Neuronal stem cell (in vitro differentiated cells): Measurements from ENCODE around the gene DMGDH.
A peak's percentile ranks its signal among the peaks of the same experiment; 100 is the strongest.

Experiments used
- DNase-seq: peaks from one replicate; pipeline ENCODE4 v3.0.0-alpha.2; 2013; ENCODE audit warnings: low spot score
- H2AFZ ChIP-seq: one replicate; pipeline ENCODE4 v1.6.1; 2013; ENCODE audit warnings: mild to moderate bottlenecking, low read length, inconsistent platforms
- H2AK5ac ChIP-seq: 2 replicates; pipeline ENCODE4 v1.6.1; 2013; ENCODE audit warnings: low read depth, mild to moderate bottlenecking, inconsistent platforms, low read length, moderate library complexity, mixed read lengths
- H2BK120ac ChIP-seq: 2 replicates; pipeline ENCODE4 v1.6.1; 2013; ENCODE audit warnings: low read depth, mild to moderate bottlenecking, inconsistent platforms, low read length, moderate library complexity, mixed read lengths
- H2BK12ac ChIP-seq: one replicate; pipeline ENCODE4 v1.6.1; 2013; ENCODE audit warnings: low read length, inconsistent platforms
- H2BK15ac ChIP-seq: 2 replicates; pipeline ENCODE4 v1.6.1; 2013; ENCODE audit warnings: mild to moderate bottlenecking, low read length, inconsistent platforms, mixed read lengths
- H2BK5ac ChIP-seq: one replicate; pipeline ENCODE4 v1.6.1; 2013; ENCODE audit warnings: inconsistent platforms, mild to moderate bottlenecking, low read length, moderate library complexity
- H3K14ac ChIP-seq: one replicate; pipeline ENCODE4 v1.6.1; 2013; ENCODE audit warnings: low read length, inconsistent platforms
- H3K18ac ChIP-seq: 2 replicates; pipeline ENCODE4 v1.6.1; 2013; ENCODE audit warnings: low read length, inconsistent platforms
- H3K23ac ChIP-seq: 2 replicates; pipeline ENCODE4 v1.6.1; 2013; ENCODE audit warnings: low read depth, mild to moderate bottlenecking, mixed read lengths, low read length, inconsistent platforms; ENCODE audit not compliant: poor library complexity
- H3K27ac ChIP-seq: replicated peaks from 3 replicates; pipeline ENCODE4 v1.5.1; 2013; ENCODE audit warnings: low read length, inconsistent platforms
- H3K27me3 ChIP-seq, 3 experiments: 2 replicates each; pipeline ENCODE4 v1.6.1; 2013; ENCODE audit warnings: low read length in 3 of 3, mild to moderate bottlenecking in 2 of 3, inconsistent platforms in 1 of 3, low read depth in 1 of 3, mixed read lengths in 1 of 3, moderate library complexity in 1 of 3; ENCODE audit not compliant: control insufficient read depth in 3 of 3, insufficient read depth in 3 of 3
- H3K36me3 ChIP-seq, 2 donors: replicated peaks in 1 of 2; 2 replicates each; pipeline ENCODE4 v1.6.1; 2013; ENCODE audit warnings: low read length in 2 of 2; ENCODE audit not compliant: control insufficient read depth in 2 of 2, insufficient read depth in 2 of 2
- H3K4ac ChIP-seq: 2 replicates; pipeline ENCODE4 v1.6.1; 2013; ENCODE audit warnings: inconsistent platforms, mild to moderate bottlenecking, low read length, moderate library complexity
- H3K4me1 ChIP-seq, 2 donors: 1 replicate in 1 of 2; 2 replicates in 1 of 2; pipeline ENCODE4 v1.6.1; 2013; ENCODE audit warnings: low read length in 2 of 2, low read depth in 1 of 2; ENCODE audit not compliant: control insufficient read depth in 2 of 2, insufficient read depth in 1 of 2
- H3K4me2 ChIP-seq: one replicate; pipeline ENCODE4 v1.6.1; 2013; ENCODE audit warnings: mild to moderate bottlenecking, low read length, inconsistent platforms; ENCODE audit not compliant: insufficient read depth, poor library complexity, severe bottlenecking
- H3K4me3 ChIP-seq, 2 donors: 2 replicates each; pipeline ENCODE4 v1.5.1; 2013; ENCODE audit warnings: low read length in 2 of 2, mild to moderate bottlenecking in 2 of 2, inconsistent platforms in 1 of 2, moderate library complexity in 1 of 2
- H3K79me1 ChIP-seq: one replicate; pipeline ENCODE4 v1.6.1; 2013; ENCODE audit warnings: low read depth, mild to moderate bottlenecking, inconsistent platforms, low read length, moderate library complexity
- H3K9ac ChIP-seq: one replicate; pipeline ENCODE4 v1.6.1; 2013; ENCODE audit warnings: mild to moderate bottlenecking, low read depth, low read length, inconsistent platforms; ENCODE audit not compliant: poor library complexity
- H3K9me3 ChIP-seq, 2 donors: replicated peaks in 1 of 2; 2 replicates each; pipeline versions ENCODE3 to v1.6.1; 2013; ENCODE audit warnings: low read length in 2 of 2, mild to moderate bottlenecking in 2 of 2, inconsistent platforms in 1 of 2, low read depth in 1 of 2, mixed read lengths in 1 of 2, moderate library complexity in 1 of 2; ENCODE audit not compliant: control insufficient read depth in 2 of 2, insufficient read depth in 1 of 2
- H4K8ac ChIP-seq: one replicate; pipeline ENCODE4 v1.6.1; 2013; ENCODE audit warnings: low read depth, mild to moderate bottlenecking, inconsistent platforms, low read length, moderate library complexity
- H4K91ac ChIP-seq: one replicate; pipeline ENCODE4 v1.6.1; 2013; ENCODE audit warnings: low read length, low read depth, mild to moderate bottlenecking, inconsistent platforms; ENCODE audit not compliant: poor library complexity
- WGBS, 2 donors: extraction: QIAGEN DNeasy Blood & Tissue Kit; methylation state at CpG; one replicate each; pipeline ENCODE4 v1.1.7; 2013; ENCODE audit warnings: missing lambda C conversion rate in 2 of 2, mixed read lengths in 1 of 2; ENCODE audit not compliant: insufficient read length in 2 of 2, insufficient replicate concordance in 1 of 2; ENCODE audit errors: extremely low coverage in 2 of 2; 5-methylcytosine and 5-hydroxymethylcytosine counted together

Gene DMGDH

GRCh38 chr5:79025054-79025472, 44.4 kb downstream of the DMGDH start:
- H2AFZ ChIP-seq, result peak overlapping the region; percentile 92
- H3K4me1 ChIP-seq, result peaks cover 0 to 2% of the 10 kb centered on the region in 2 donors
- peak; percentile 70 for DNase-seq
- H3K14ac ChIP-seq, result no peak overlapping the region
- no peak overlapping the region for H2AK5ac ChIP-seq
- no peak overlapping the region for H3K27ac ChIP-seq
- H3K18ac ChIP-seq, result peak overlapping the region; percentile 55
- whole genome bisulfite sequencing, 2 donors, result no CpG with 5 or more reads among the region's 13 CpGs
- peak overlapping the region; percentile 38 for H3K4me2 ChIP-seq
- H2BK12ac ChIP-seq, result no peak overlapping the region
- H3K79me1 ChIP-seq, result no peaks in the 10 kb centered on the region
- H3K36me3 ChIP-seq, result no peaks in the 10 kb centered on the region
- H2BK15ac ChIP-seq, result no peak overlapping the region
- H3K23ac ChIP-seq, result no peak overlapping the region
- H4K8ac ChIP-seq, result no peak overlapping the region
- peaks cover 0 to 32% (median 0%) of the 10 kb centered on the region in 3 experiments for H3K27me3 ChIP-seq
- H3K9ac ChIP-seq, result no peak overlapping the region
- no peak overlapping the region for H4K91ac ChIP-seq
- no peak overlapping the region for H2BK120ac ChIP-seq
- H3K4ac ChIP-seq, result no peak overlapping the region
- H3K4me3 ChIP-seq, result peak overlapping the region; percentile 25 to 38
- H3K9me3 ChIP-seq, result no peaks in the 10 kb centered on the region
- H2BK5ac ChIP-seq, result no peak overlapping the region

- DNase-seq, result no peak
- no peak overlapping the region for H3K14ac ChIP-seq
- H4K91ac ChIP-seq, result no peak overlapping the region
- no peak overlapping the region for H3K4me2 ChIP-seq
- no peaks in the 10 kb centered on the region for H3K36me3 ChIP-seq
- H2AFZ ChIP-seq, result no peak overlapping the region
- peaks cover 0 to 2% of the 10 kb centered on the region in 2 donors for H3K4me1 ChIP-seq
- no peak overlapping the region for H3K18ac ChIP-seq
- no peak overlapping the region for H3K27ac ChIP-seq
- H2BK5ac ChIP-seq, result no peak overlapping the region
- no peak overlapping the region for H2AK5ac ChIP-seq
- no peak overlapping the region for H2BK120ac ChIP-seq
- H3K23ac ChIP-seq, result no peak overlapping the region
- no peak overlapping the region for H2BK15ac ChIP-seq
- no peak overlapping the region for H3K9ac ChIP-seq
- H4K8ac ChIP-seq, result no peak overlapping the region
- H3K79me1 ChIP-seq, result no peaks in the 10 kb centered on the region
- no peaks in the 10 kb centered on the region for H3K9me3 ChIP-seq
- H3K4ac ChIP-seq, result no peak overlapping the region
- WGBS, 2 donors, result no CpG with 5 or more reads among the region's 1 CpG
- peaks cover 0 to 38% (median 0%) of the 10 kb centered on the region in 3 experiments for H3K27me3 ChIP-seq
- H2BK12ac ChIP-seq, result no peak overlapping the region
- no peak overlapping the region for H3K4me3 ChIP-seq
Measured at GRCh38 chr5:79023947-79024346, 45.5 kb downstream of the DMGDH start.

- H2AFZ ChIP-seq, result no peak overlapping the region
- no peaks in the 10 kb centered on the region for H3K79me1 ChIP-seq
- no peak overlapping the region for H3K9ac ChIP-seq
- no peak overlapping the region for H2BK12ac ChIP-seq
- no peak overlapping the region for H3K4me3 ChIP-seq
- no peak overlapping the region for H3K27ac ChIP-seq
- no peak overlapping the region for H3K23ac ChIP-seq
- no peak overlapping the region for H2BK120ac ChIP-seq
- no peak overlapping the region for H2BK5ac ChIP-seq
- H4K91ac ChIP-seq, result no peak overlapping the region
- H3K14ac ChIP-seq, result no peak overlapping the region
- WGBS, 2 donors, result no CpG with 5 or more reads among the region's 1 CpG
- no peak overlapping the region for H3K4ac ChIP-seq
- H2BK15ac ChIP-seq, result no peak overlapping the region
- no peak for DNase-seq
- no peaks in the 10 kb centered on the region for H3K9me3 ChIP-seq
- H3K18ac ChIP-seq, result no peak overlapping the region
- H3K4me2 ChIP-seq, result no peak overlapping the region
- H3K36me3 ChIP-seq, result no peaks in the 10 kb centered on the region
- no peak overlapping the region for H2AK5ac ChIP-seq
- peaks cover 0 to 2% of the 10 kb centered on the region in 2 donors for H3K4me1 ChIP-seq
- peaks cover 0 to 40% (median 0%) of the 10 kb centered on the region in 3 experiments for H3K27me3 ChIP-seq
- H4K8ac ChIP-seq, result no peak overlapping the region
Measured at GRCh38 chr5:79023348-79023747, 46.1 kb downstream of the DMGDH start.

GRCh38 chr5:79022771-79023170, 46.7 kb downstream of the DMGDH start:
- Histone ChIP-seq H3K4me1 (peaks cover 0 to 2% of the 10 kb centered on the region in 2 donors), H3K9ac (no peak overlapping the region), H4K91ac (no peak overlapping the region), H2BK120ac (no peak overlapping the region), H3K27me3 (peaks cover 0 to 40% (median 0%) of the 10 kb centered on the region in 3 experiments), H3K36me3 (no peaks in the 10 kb centered on the region), H2BK15ac (no peak overlapping the region), H3K4me2 (no peak overlapping the region), H3K4ac (no peak overlapping the region), H2BK5ac (no peak overlapping the region), H2BK12ac (no peak overlapping the region), H3K14ac (no peak overlapping the region), H4K8ac (no peak overlapping the region), H3K79me1 (no peaks in the 10 kb centered on the region), H2AK5ac (no peak overlapping the region), H2AFZ (no peak overlapping the region), H3K27ac (no peak overlapping the region), H3K23ac (no peak overlapping the region), H3K9me3 (no peaks in the 10 kb centered on the region), H3K18ac (no peak overlapping the region), H3K4me3 (no peak overlapping the region)
- no peak for DNase-seq
- no CpG with 5 or more reads among the region's 2 CpGs for WGBS, 2 donors
